GM19035 (cell line): ENCODE measurements around the gene PCDHA6.
"Not testable (repeated sequence)": the region's sequence is repeated elsewhere in the genome, so short reads cannot be mapped to it uniquely, and the experiment has no call there.

Source experiments
- ATAC-seq: cut with Tn5 transposase; IDR thresholded peaks from one replicate; pipeline ENCODE4 v1.9.1; 2021; ENCODE audit not compliant: unreplicated experiment

The PCDHA6 gene

GRCh38 chr5:140855772-140856674, 28.3 kb downstream of the PCDHA6 start, which contains the start of gene PCDHA10:
Gene PCDHA10 (plus strand): TSS chr5:140855897. CDS start chr5:140856049, 152 bp downstream.
- no peak for ATAC-seq

GRCh38 chr5:140857177-140857986, 29.6 kb downstream of the PCDHA6 start:
- no peak for ATAC-seq

- ATAC-seq: no peak
These were observed 30.2 kb downstream of the PCDHA6 start for GRCh38 chr5:140857987-140858240.

GRCh38 chr5:140862441-140863295, 34.9 kb downstream of the PCDHA6 start:
- ATAC-seq: no peak

GRCh38 chr5:140868721-140869554, 41.2 kb downstream of the PCDHA6 start, which contains the start of gene PCDHA11:
Gene PCDHA11 (plus strand): TSS chr5:140868957. CDS start chr5:140869104, 147 bp downstream.
- no peak for ATAC-seq

- ATAC-seq: no peak
These were observed 41.8 kb downstream of the PCDHA6 start for GRCh38 chr5:140869555-140869886.

- ATAC-seq: no peak
These were observed 42.8 kb downstream of the PCDHA6 start for GRCh38 chr5:140870221-140871201.

GRCh38 chr5:140875085-140876065, 47.6 kb downstream of the PCDHA6 start, which contains the start of gene PCDHA12:
Gene PCDHA12 (plus strand): TSS chr5:140875308. CDS start chr5:140875473, 165 bp downstream.
- no peak for ATAC-seq

GRCh38 chr5:140876541-140877261, 48.9 kb downstream of the PCDHA6 start:
- not testable (repeated sequence) for ATAC-seq

- ATAC-seq: no peak
These were observed 49.5 kb downstream of the PCDHA6 start for GRCh38 chr5:140877262-140877581.
